ENCODE measurements around the gene TRMT11.
A peak's percentile ranks its signal among the peaks of the same experiment; 100 is the strongest.

Gene TRMT11

GRCh38 chr6:126002755-126003679 is 16.7 kb downstream of the TRMT11 start:
- H3K4me3 ChIP-seq (replicated peaks in 1 of 2; ENCODE audit: low read depth in 2 of 2, low read length in 2 of 2): no peak overlapping the region
- no peak for TF ChIP-seq CTCF (IDR thresholded peaks at IDR 0.05; ENCODE audit: low read depth, low read length)
- peak in 1 of 2 donors; percentile 13 for DNase-seq (ENCODE audit: low read depth in 2 of 2)

GRCh38 chr6:126007800-126008199 is 21.5 kb downstream of the TRMT11 start:
- no peak for DNase-seq (ENCODE audit: low read depth in 2 of 2)
- no peak for TF ChIP-seq CTCF (IDR thresholded peaks at IDR 0.05; ENCODE audit: low read depth, low read length)
- no peak overlapping the region for H3K4me3 ChIP-seq (replicated peaks in 1 of 2; ENCODE audit: low read depth in 2 of 2, low read length in 2 of 2)

GRCh38 chr6:126010040-126010439 is 23.7 kb downstream of the TRMT11 start:
- no peak for TF ChIP-seq CTCF (IDR thresholded peaks at IDR 0.05; ENCODE audit: low read depth, low read length)
- H3K4me3 ChIP-seq (replicated peaks in 1 of 2; ENCODE audit: low read depth in 2 of 2, low read length in 2 of 2): no peak overlapping the region
- DNase-seq (ENCODE audit: low read depth in 2 of 2): no peak

GRCh38 chr6:126015863-126016262 is 29.5 kb downstream of the TRMT11 start:
- no peak overlapping the region for H3K4me3 ChIP-seq (replicated peaks in 1 of 2; ENCODE audit: low read depth in 2 of 2, low read length in 2 of 2)
- DNase-seq (ENCODE audit: low read depth in 2 of 2): peak in 1 of 2 donors; percentile 26
- no peak for TF ChIP-seq CTCF (IDR thresholded peaks at IDR 0.05; ENCODE audit: low read depth, low read length)

- no peak for TF ChIP-seq CTCF (IDR thresholded peaks at IDR 0.05; ENCODE audit: low read depth, low read length)
- DNase-seq (ENCODE audit: low read depth in 2 of 2): no peak
Measured at GRCh38 chr6:126016591-126016990, 30.3 kb downstream of the TRMT11 start.

GRCh38 chr6:126017668-126018067 is 31.3 kb downstream of the TRMT11 start:
- H3K4me3 ChIP-seq (replicated peaks in 1 of 2; ENCODE audit: low read depth in 2 of 2, low read length in 2 of 2): no peak overlapping the region
- no peak for TF ChIP-seq CTCF (IDR thresholded peaks at IDR 0.05; ENCODE audit: low read depth, low read length)
- DNase-seq (ENCODE audit: low read depth in 2 of 2): no peak

More at GRCh38 chr6:126016591-126016990, 30.3 kb downstream of the TRMT11 start:
- no peak overlapping the region for H3K4me3 ChIP-seq (replicated peaks in 1 of 2; ENCODE audit: low read depth in 2 of 2, low read length in 2 of 2)
